Stimulated activated CD4-positive, alpha-beta T cell treated with anti-CD3 and anti-CD28 coated beads, Interleukin-12 subunit alpha, Interleukin-12 subunit beta, amount 100 ng/mL, for 48 hours (primary cell): Measurements from ENCODE around the gene MAP1B.

Experiments
- DNase-seq, 3 donors: peaks; one replicate each; pipeline ENCODE4 v3.0.0-alpha.2; 2020; ENCODE audit warnings: low read depth in 2 of 3, low spot score in 1 of 3

MAP1B gene

DNA sequence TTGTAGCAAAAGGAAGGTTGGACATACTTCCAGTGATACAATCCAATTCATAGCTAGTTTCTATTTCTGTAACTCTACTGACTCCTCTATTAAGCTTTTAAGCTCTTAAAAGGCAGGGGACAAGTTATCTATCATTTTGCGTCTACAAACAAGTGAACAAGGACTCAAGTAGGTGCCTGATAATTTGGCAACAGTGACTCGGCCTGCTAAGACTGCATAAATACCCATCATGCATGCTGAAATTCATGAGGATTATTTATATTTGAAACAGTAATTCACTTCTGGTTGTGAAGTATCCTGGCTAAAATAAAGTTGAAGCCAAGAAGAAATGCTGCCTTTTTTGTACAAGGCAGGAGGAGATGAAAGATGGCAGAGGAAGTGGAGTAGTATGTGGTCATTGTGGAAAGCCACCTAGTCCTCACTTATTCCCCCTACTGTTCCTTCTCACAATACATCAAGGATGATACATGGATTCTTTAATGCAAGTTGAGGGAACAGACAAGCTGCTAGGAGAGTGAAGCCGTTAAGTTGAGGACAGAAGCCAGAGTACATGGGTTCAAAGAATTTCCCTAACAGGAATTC, 138.8 kb downstream of the MAP1B start:
- DNase-seq = no peak

DNA sequence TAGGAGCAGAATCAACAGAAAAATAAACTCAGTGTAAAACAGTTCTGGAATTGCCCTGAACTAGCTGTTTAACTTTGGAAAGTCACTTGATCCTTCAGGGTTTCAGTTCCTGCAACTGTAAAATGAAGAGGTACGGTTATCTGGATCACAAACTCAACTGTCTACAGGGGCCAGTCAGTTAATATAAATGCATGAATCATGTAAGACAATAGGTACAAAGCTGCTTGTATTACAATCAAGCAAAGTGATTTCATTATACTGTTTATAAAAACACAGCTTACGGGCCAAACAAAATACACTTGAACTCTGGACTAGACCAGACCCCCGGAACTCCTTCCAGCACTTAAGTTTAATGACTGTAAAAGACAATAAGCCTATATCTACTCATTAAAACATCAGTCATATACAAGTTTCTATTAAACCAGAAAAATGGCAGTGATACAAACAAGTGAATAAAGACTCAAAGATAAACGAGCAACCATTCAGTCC, 139.7 kb downstream of the MAP1B start:
- no peak for DNase-seq

DNA sequence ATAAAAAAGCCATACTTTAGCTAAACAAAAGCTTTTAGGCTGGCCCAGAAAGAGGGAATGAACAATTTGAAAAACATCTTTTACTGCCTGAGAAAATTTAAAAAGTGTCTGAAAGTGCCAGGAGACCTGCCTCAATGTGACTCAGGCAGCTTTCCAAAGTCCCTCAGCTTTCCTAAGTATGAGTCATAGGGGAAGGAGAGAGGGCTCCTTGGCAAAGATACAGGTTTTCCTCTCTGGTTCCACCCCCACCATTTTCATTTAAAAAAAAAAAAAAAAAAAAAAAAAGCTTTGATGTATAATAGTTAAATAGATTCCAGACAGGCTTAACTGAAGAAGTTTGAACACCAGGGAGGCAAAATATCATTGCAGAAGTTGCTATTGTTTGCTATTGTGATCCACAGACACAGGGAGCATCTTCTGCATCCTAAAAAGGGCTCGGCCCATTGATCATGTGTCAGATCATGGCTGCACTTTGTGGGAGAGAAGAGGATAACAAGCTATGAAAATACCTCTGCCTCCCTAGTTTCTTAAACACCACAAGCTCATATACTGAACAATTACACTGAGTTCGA, 141.2 kb downstream of the MAP1B start:
- DNase-seq = no peak

DNA sequence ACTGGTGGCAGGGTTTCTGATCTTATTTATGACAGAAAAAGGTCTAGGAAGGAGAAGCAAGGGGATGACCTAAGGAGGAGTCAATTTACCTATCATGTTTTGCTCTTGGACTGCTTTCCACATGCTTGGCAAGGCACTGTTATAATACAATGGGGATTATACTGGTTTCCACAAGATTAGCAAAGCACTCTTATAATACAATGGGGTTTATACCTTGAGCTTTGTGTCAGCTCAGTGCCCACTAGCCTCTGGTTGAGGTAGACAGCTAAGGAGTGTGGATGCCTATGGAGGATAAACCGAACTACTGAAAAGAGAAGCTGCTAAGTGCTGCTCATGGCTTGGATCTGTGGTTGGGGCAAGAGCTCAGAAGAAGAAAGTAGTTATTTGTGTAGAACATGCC, 144.1 kb downstream of the MAP1B start:
- DNase-seq = no peak

DNA sequence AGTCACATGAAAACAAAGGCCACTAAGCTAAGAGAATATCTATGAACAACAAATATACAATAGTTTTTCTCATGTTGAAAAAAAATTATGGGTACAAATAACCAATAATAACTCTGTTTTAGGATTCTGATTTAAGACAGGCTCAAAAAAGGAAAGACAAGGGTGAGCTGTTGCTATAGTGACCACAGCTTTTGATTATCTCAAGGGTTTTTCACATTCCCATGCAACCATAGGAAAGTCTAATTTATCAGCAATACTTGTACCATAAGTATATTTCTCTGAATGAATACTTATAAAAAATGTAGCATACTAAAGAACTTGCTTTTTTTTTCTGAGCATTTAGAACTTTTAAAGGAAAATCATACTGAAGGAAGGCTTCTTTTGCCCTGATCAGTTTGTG, 144.7 kb downstream of the MAP1B start:
- no peak for DNase-seq

DNA sequence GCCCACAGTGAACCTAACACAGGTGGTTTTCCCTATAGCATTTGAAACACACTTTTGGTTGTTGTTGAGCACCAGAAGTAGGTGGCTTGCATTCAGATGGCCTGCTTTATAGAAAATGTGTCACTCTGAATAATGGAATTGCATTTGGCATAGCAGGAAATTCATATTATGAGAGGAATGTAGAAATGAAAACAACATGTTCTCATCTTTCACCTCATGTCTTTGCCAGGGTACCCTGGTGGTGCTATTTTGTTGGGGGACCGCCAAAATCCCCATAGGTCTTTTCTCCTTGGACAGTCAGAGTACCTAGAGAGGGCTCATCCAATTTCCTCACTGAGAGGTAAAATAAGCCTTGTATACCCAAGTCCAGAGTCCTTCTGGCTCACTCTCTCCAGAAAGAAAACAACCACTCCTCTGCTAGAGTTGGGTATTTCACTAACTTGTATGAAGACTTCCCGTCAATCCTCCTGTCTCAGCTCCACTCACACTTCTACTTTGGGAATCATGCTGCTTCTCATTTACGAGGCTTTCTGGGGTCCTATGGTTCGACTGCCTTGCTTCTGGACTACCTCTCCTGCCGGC, 145.4 kb downstream of the MAP1B start:
- DNase-seq = no peak

DNA sequence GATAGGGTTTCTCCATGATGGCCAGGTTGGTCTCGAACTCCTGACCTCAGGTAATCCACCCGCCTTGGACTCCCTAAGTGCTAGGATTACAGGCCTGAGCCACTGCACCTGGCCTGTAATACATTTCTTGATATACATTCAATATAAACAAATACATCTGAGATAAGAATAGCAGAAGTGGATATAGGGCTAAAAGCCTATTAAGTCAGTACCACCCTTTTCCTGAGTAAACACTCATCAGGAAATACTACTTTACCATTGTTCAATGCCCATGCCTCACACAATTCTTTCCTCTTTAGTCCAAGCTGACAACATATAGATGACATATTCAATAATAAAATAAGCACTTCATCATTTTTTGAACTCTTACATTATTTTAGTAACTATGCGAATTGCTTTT, 148.0 kb downstream of the MAP1B start:
- DNase-seq = no peak

DNA sequence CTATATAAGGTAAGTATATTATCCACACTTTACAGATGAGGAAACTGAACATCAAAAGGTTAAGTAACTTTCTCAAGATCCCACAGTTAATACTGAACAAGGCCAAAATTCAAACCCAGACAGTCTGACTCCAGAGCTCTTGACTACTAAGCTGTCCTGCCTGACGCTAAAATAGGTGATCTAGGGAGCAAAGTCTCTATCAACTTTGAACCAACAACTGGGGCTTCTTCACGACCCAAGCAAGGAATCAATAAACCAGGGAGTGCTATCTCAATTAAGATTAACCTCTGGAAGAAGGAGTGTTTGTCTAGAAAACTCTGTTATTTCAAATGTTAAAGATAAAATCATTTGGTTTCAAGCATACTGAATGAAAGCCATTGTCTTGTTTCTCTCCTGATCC, 148.4 kb downstream of the MAP1B start:
- DNase-seq = no peak

DNA sequence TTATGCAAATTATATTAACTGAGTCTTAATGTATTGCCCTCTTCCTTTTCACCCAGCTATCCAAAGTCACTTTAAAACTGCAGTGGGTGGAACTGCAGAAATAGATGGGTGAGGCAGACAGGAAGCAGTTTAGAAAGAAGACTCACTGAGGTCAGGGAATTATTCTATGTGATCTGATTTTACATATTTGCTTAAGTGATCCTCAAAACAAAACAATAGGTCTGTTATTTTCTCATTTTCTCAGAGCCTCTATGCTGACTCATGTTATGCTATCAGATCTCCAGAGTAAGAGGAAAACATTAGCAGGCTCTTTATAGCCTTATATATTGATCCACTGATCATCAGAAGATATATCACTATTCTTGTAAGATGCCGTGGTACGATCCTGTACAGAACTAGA, 149.3 kb downstream of the MAP1B start:
- no peak for DNase-seq
